NCI-H146 treated with DMSO at 0.1 percent for 48 hours (cell line): ENCODE results near the gene TRAPPC4.
"Not testable (repeated sequence)": the region's sequence is repeated elsewhere in the genome, so short reads cannot be mapped to it uniquely, and the experiment has no call there.

Experiments used
- DNase-seq: peaks from one replicate; lab custom pipeline; 2025; ENCODE audit not compliant: unreplicated experiment; lab: John Stamatoyannopoulos, UW

The TRAPPC4 gene

GRCh38 chr11:119012629-119013170, 5.9 kb upstream of the TRAPPC4 start:
- DNase-seq: no peak

GRCh38 chr11:119014209-119014924, 4.2 kb upstream of the TRAPPC4 start:
- no peak for DNase-seq

- DNase-seq: no peak
Measured at GRCh38 chr11:119015054-119015611, 3.4 kb upstream of the TRAPPC4 start.

GRCh38 chr11:119016216-119017009, 2.2 kb upstream of the TRAPPC4 start:
- DNase-seq: no peak

- not testable (repeated sequence) for DNase-seq
Measured at GRCh38 chr11:119017377-119017776, 1.2 kb upstream of the TRAPPC4 start.

- no peak for DNase-seq
Measured at GRCh38 chr11:119019996-119020395, 1.4 kb downstream of the TRAPPC4 start.

- DNase-seq: no peak
Measured at GRCh38 chr11:119021631-119022030, 3.1 kb downstream of the TRAPPC4 start.

GRCh38 chr11:119023741-119024140, 5.2 kb downstream of the TRAPPC4 start:
- DNase-seq: no peak

GRCh38 chr11:119024430-119025098, 6.0 kb downstream of the TRAPPC4 start:
- no peak for DNase-seq

GRCh38 chr11:119025099-119025473, 6.5 kb downstream of the TRAPPC4 start:
- no peak for DNase-seq

- no peak for DNase-seq
Measured at GRCh38 chr11:119025541-119025940, 7.0 kb downstream of the TRAPPC4 start.

GRCh38 chr11:119025978-119026766, 7.6 kb downstream of the TRAPPC4 start:
- no peak for DNase-seq

- DNase-seq: no peak
Measured at GRCh38 chr11:119026970-119027369, 8.4 kb downstream of the TRAPPC4 start.

GRCh38 chr11:119027561-119028345, 9.2 kb downstream of the TRAPPC4 start:
- no peak for DNase-seq

- DNase-seq: no peak
Measured at GRCh38 chr11:119028346-119029068, 9.9 kb downstream of the TRAPPC4 start.

GRCh38 chr11:119029069-119029339, 10.4 kb downstream of the TRAPPC4 start:
- no peak for DNase-seq

GRCh38 chr11:119029340-119030028, 10.9 kb downstream of the TRAPPC4 start:
- DNase-seq: no peak

- no peak for DNase-seq
Measured at GRCh38 chr11:119030029-119030328, 11.4 kb downstream of the TRAPPC4 start.
